Cerebellar nuclear complex (tissue), 1 donor: Measurements from ENCODE around the gene TWF2.

Experiments used
- DNase-seq, 2 experiments: peaks; one replicate each; lab custom pipeline; 2025; lab: John Stamatoyannopoulos, UW

TWF2 gene

GRCh38 chr3:52202384-52203077 lies 36.4 kb downstream of the TWF2 start:
- DNase-seq = peak; percentile 94

- DNase-seq = no peak
These were observed 37.8 kb downstream of the TWF2 start for GRCh38 chr3:52200981-52201679.

GRCh38 chr3:52198643-52199608 lies 40.0 kb downstream of the TWF2 start:
- DNase-seq = no peak

- peak in 1 of 2 experiments; percentile 63 for DNase-seq
These were observed 40.9 kb downstream of the TWF2 start, which contains the start of gene ALAS1 for GRCh38 chr3:52197842-52198625. ALAS1 (plus strand) TSS chr3:52198160; CDS start chr3:52199242, 1,082 bp downstream.

GRCh38 chr3:52197499-52197841 lies 41.5 kb downstream of the TWF2 start:
- DNase-seq = no peak

- no peak for DNase-seq
These were observed 42.0 kb downstream of the TWF2 start for GRCh38 chr3:52196977-52197376.

- DNase-seq = no peak
These were observed 43.1 kb downstream of the TWF2 start for GRCh38 chr3:52195823-52196331.

- no peak for DNase-seq
These were observed 43.7 kb downstream of the TWF2 start for GRCh38 chr3:52195291-52195597.

- DNase-seq = no peak
These were observed 44.3 kb downstream of the TWF2 start for GRCh38 chr3:52194485-52195290.

GRCh38 chr3:52193065-52193464 lies 45.9 kb downstream of the TWF2 start:
- DNase-seq = no peak

- DNase-seq = no peak
These were observed 47.3 kb downstream of the TWF2 start for GRCh38 chr3:52191663-52192062.

- DNase-seq = no peak
These were observed 48.5 kb downstream of the TWF2 start for GRCh38 chr3:52190294-52191074.

- DNase-seq = no peak
These were observed 50.4 kb downstream of the TWF2 start for GRCh38 chr3:52188556-52188955.

GRCh38 chr3:52186729-52187128 lies 52.2 kb downstream of the TWF2 start:
- no peak for DNase-seq

- no peak for DNase-seq
These were observed 53.1 kb downstream of the TWF2 start for GRCh38 chr3:52185837-52186236.

- DNase-seq = no peak
These were observed 53.6 kb downstream of the TWF2 start for GRCh38 chr3:52185311-52185710.

GRCh38 chr3:52184690-52185089 lies 54.3 kb downstream of the TWF2 start:
- DNase-seq = no peak

GRCh38 chr3:52183786-52184445 lies 55.0 kb downstream of the TWF2 start:
- no peak for DNase-seq

GRCh38 chr3:52182691-52183090 lies 56.3 kb downstream of the TWF2 start:
- DNase-seq = no peak
